ENCODE results near the gene SCGB1C2.

The SCGB1C2 gene

GRCh38 chr17:179066-179432 is 41.7 kb downstream of the SCGB1C2 start:
- Histone ChIP-seq H3K36me3 (ENCODE audit: control insufficient read depth in 1 of 2, insufficient read depth in 2 of 2, low read length in 2 of 2) (no peaks in the 10 kb centered on the region), H2BK120ac (ENCODE audit: insufficient read depth, low read length, poor library complexity) (no peak overlapping the region), H2AK5ac (ENCODE audit: low read length) (no peak overlapping the region), H4K8ac (ENCODE audit: low read depth, low read length) (no peak overlapping the region), H4K91ac (ENCODE audit: low read depth, low read length) (no peak overlapping the region), H3K27me3 (ENCODE audit: insufficient read depth, low read length) (peaks cover 42% of the 10 kb centered on the region), H3K4me3 (ENCODE audit: low read depth, low read length) (no peak overlapping the region), H3K79me1 (ENCODE audit: low read length) (no peaks in the 10 kb centered on the region), H3K79me2 (ENCODE audit: control insufficient read depth, insufficient read depth, low read length, poor library complexity) (no peaks in the 10 kb centered on the region), H3K14ac (ENCODE audit: low read length) (no peak overlapping the region), H3K23ac (ENCODE audit: low read length) (no peak overlapping the region), H2AFZ (ENCODE audit: insufficient read depth, low read length, poor library complexity) (no peak overlapping the region), H3K4ac (ENCODE audit: low read depth, low read length) (no peak overlapping the region), H4K12ac (ENCODE audit: low read depth, low read length) (no peak overlapping the region), H3K4me1 (ENCODE audit: control insufficient read depth in 1 of 2, insufficient read depth in 2 of 2, low read length in 2 of 2) (peaks cover 0 to 5% of the 10 kb centered on the region in 2 experiments), H2BK5ac (ENCODE audit: low read depth, low read length, poor library complexity) (no peak overlapping the region), H3K9ac (ENCODE audit: low read length) (no peak overlapping the region), H2BK12ac (ENCODE audit: low read length) (no peak overlapping the region), H3K9me3 (ENCODE audit: insufficient read depth, low read depth, low read length) (peaks cover 2% of the 10 kb centered on the region), H3K4me2 (ENCODE audit: low read length) (no peak overlapping the region), H3K18ac (ENCODE audit: low read length) (no peak overlapping the region), H3K27ac (ENCODE audit: low read depth, low read length) (no peak overlapping the region)
- WGBS (ENCODE audit: extremely low coverage, insufficient coverage, insufficient read length) = no CpG with 5 or more reads among the region's 5 CpGs
- DNase-seq = no peak

GRCh38 chr17:179781-180380 is 42.5 kb downstream of the SCGB1C2 start:
- H2BK5ac ChIP-seq (ENCODE audit: low read depth, low read length, poor library complexity) = no peak overlapping the region
- no peak overlapping the region for H2BK120ac ChIP-seq (ENCODE audit: insufficient read depth, low read length, poor library complexity)
- no peaks in the 10 kb centered on the region for H3K79me2 ChIP-seq (ENCODE audit: control insufficient read depth, insufficient read depth, low read length, poor library complexity)
- H3K36me3 ChIP-seq (ENCODE audit: control insufficient read depth in 1 of 2, insufficient read depth in 2 of 2, low read length in 2 of 2) = no peaks in the 10 kb centered on the region
- H3K23ac ChIP-seq (ENCODE audit: low read length) = no peak overlapping the region
- H3K9ac ChIP-seq (ENCODE audit: low read length) = no peak overlapping the region
- H3K27me3 ChIP-seq (ENCODE audit: insufficient read depth, low read length) = peaks cover 42% of the 10 kb centered on the region
- no peak overlapping the region for H4K91ac ChIP-seq (ENCODE audit: low read depth, low read length)
- no peak overlapping the region for H2BK12ac ChIP-seq (ENCODE audit: low read length)
- no peak overlapping the region for H4K12ac ChIP-seq (ENCODE audit: low read depth, low read length)
- no CpG with 5 or more reads among the region's 32 CpGs for WGBS (ENCODE audit: extremely low coverage, insufficient coverage, insufficient read length)
- H3K79me1 ChIP-seq (ENCODE audit: low read length) = no peaks in the 10 kb centered on the region
- no peak overlapping the region for H3K18ac ChIP-seq (ENCODE audit: low read length)
- H3K4me1 ChIP-seq (ENCODE audit: control insufficient read depth in 1 of 2, insufficient read depth in 2 of 2, low read length in 2 of 2) = peaks cover 0 to 5% of the 10 kb centered on the region in 2 experiments
- no peak overlapping the region for H3K14ac ChIP-seq (ENCODE audit: low read length)
- H3K4me3 ChIP-seq (ENCODE audit: low read depth, low read length) = no peak overlapping the region
- H3K4me2 ChIP-seq (ENCODE audit: low read length) = peak overlapping the region; percentile 52
- no peak for DNase-seq
- no peak overlapping the region for H3K4ac ChIP-seq (ENCODE audit: low read depth, low read length)
- peaks cover 2% of the 10 kb centered on the region for H3K9me3 ChIP-seq (ENCODE audit: insufficient read depth, low read depth, low read length)
- no peak overlapping the region for H4K8ac ChIP-seq (ENCODE audit: low read depth, low read length)
- H2AK5ac ChIP-seq (ENCODE audit: low read length) = no peak overlapping the region
- H2AFZ ChIP-seq (ENCODE audit: insufficient read depth, low read length, poor library complexity) = no peak overlapping the region
- no peak overlapping the region for H3K27ac ChIP-seq (ENCODE audit: low read depth, low read length)

GRCh38 chr17:180381-181244 is 43.2 kb downstream of the SCGB1C2 start:
- H3K4me1 ChIP-seq (ENCODE audit: control insufficient read depth in 1 of 2, insufficient read depth in 2 of 2, low read length in 2 of 2) = peaks cover 0 to 5% of the 10 kb centered on the region in 2 experiments
- no peaks in the 10 kb centered on the region for H3K79me2 ChIP-seq (ENCODE audit: control insufficient read depth, insufficient read depth, low read length, poor library complexity)
- peak overlapping the region; percentile 52 for H3K4me2 ChIP-seq (ENCODE audit: low read length)
- no peak overlapping the region for H2BK12ac ChIP-seq (ENCODE audit: low read length)
- H2BK5ac ChIP-seq (ENCODE audit: low read depth, low read length, poor library complexity) = no peak overlapping the region
- H3K36me3 ChIP-seq (ENCODE audit: control insufficient read depth in 1 of 2, insufficient read depth in 2 of 2, low read length in 2 of 2) = no peaks in the 10 kb centered on the region
- H3K18ac ChIP-seq (ENCODE audit: low read length) = no peak overlapping the region
- peaks cover 42% of the 10 kb centered on the region for H3K27me3 ChIP-seq (ENCODE audit: insufficient read depth, low read length)
- H3K9me3 ChIP-seq (ENCODE audit: insufficient read depth, low read depth, low read length) = peaks cover 2% of the 10 kb centered on the region
- WGBS (ENCODE audit: extremely low coverage, insufficient coverage, insufficient read length) = no CpG with 5 or more reads among the region's 112 CpGs
- H3K9ac ChIP-seq (ENCODE audit: low read length) = no peak overlapping the region
- H2BK120ac ChIP-seq (ENCODE audit: insufficient read depth, low read length, poor library complexity) = no peak overlapping the region
- no peak for DNase-seq
- H2AK5ac ChIP-seq (ENCODE audit: low read length) = no peak overlapping the region
- H3K23ac ChIP-seq (ENCODE audit: low read length) = no peak overlapping the region
- H4K12ac ChIP-seq (ENCODE audit: low read depth, low read length) = no peak overlapping the region
- no peak overlapping the region for H4K91ac ChIP-seq (ENCODE audit: low read depth, low read length)
- H3K79me1 ChIP-seq (ENCODE audit: low read length) = no peaks in the 10 kb centered on the region
- H3K4ac ChIP-seq (ENCODE audit: low read depth, low read length) = no peak overlapping the region
- H3K27ac ChIP-seq (ENCODE audit: low read depth, low read length) = no peak overlapping the region
- no peak overlapping the region for H2AFZ ChIP-seq (ENCODE audit: insufficient read depth, low read length, poor library complexity)
- H3K4me3 ChIP-seq (ENCODE audit: low read depth, low read length) = no peak overlapping the region
- H3K14ac ChIP-seq (ENCODE audit: low read length) = no peak overlapping the region
- no peak overlapping the region for H4K8ac ChIP-seq (ENCODE audit: low read depth, low read length)

GRCh38 chr17:181245-182049 is 44.1 kb downstream of the SCGB1C2 start, which contains the start of gene DOC2B:
Gene DOC2B, minus strand, starts transcription at chr17:181650. Its CDS starts 171 bp downstream, at chr17:181479.
- H3K14ac ChIP-seq (ENCODE audit: low read length) = no peak within 1 kb of the TSS
- H3K27me3 ChIP-seq (ENCODE audit: insufficient read depth, low read length) = peaks cover 42% of the 10 kb centered on the region
- H4K91ac ChIP-seq (ENCODE audit: low read depth, low read length) = no peak within 1 kb of the TSS
- no peak within 1 kb of the TSS for H2AFZ ChIP-seq (ENCODE audit: insufficient read depth, low read length, poor library complexity)
- H3K4me3 ChIP-seq (ENCODE audit: low read depth, low read length) = peak within 1 kb of the TSS; percentile 46
- H3K4ac ChIP-seq (ENCODE audit: low read depth, low read length) = no peak within 1 kb of the TSS
- peaks cover 0 to 5% of the 10 kb centered on the region in 2 experiments for H3K4me1 ChIP-seq (ENCODE audit: control insufficient read depth in 1 of 2, insufficient read depth in 2 of 2, low read length in 2 of 2)
- peak within 1 kb of the TSS; percentile 55 for H3K23ac ChIP-seq (ENCODE audit: low read length)
- peak; percentile 4 to 41 for DNase-seq
- H3K9ac ChIP-seq (ENCODE audit: low read length) = peak within 1 kb of the TSS; percentile 73
- no peak within 1 kb of the TSS for H2BK120ac ChIP-seq (ENCODE audit: insufficient read depth, low read length, poor library complexity)
- no CpG with 5 or more reads among the region's 120 CpGs for WGBS (ENCODE audit: extremely low coverage, insufficient coverage, insufficient read length)
- no peak within 1 kb of the TSS for H2AK5ac ChIP-seq (ENCODE audit: low read length)
- H2BK5ac ChIP-seq (ENCODE audit: low read depth, low read length, poor library complexity) = no peak within 1 kb of the TSS
- H3K9me3 ChIP-seq (ENCODE audit: insufficient read depth, low read depth, low read length) = peaks cover 2% of the 10 kb centered on the region
- peak within 1 kb of the TSS; percentile 61 for H3K4me2 ChIP-seq (ENCODE audit: low read length)
- no peak within 1 kb of the TSS for H4K12ac ChIP-seq (ENCODE audit: low read depth, low read length)
- H3K79me2 ChIP-seq (ENCODE audit: control insufficient read depth, insufficient read depth, low read length, poor library complexity) = no peaks in the 10 kb centered on the region
- no peak within 1 kb of the TSS for H3K27ac ChIP-seq (ENCODE audit: low read depth, low read length)
- no peak within 1 kb of the TSS for H3K18ac ChIP-seq (ENCODE audit: low read length)
- H4K8ac ChIP-seq (ENCODE audit: low read depth, low read length) = no peak within 1 kb of the TSS
- H3K36me3 ChIP-seq (ENCODE audit: control insufficient read depth in 1 of 2, insufficient read depth in 2 of 2, low read length in 2 of 2) = no peaks in the 10 kb centered on the region
- no peak within 1 kb of the TSS for H2BK12ac ChIP-seq (ENCODE audit: low read length)
- H3K79me1 ChIP-seq (ENCODE audit: low read length) = no peaks in the 10 kb centered on the region

Data from trophoblast cell (in vitro differentiated cells and primary cell).